H1 (cell line): ENCODE measurements around the gene NF1. TPM values are rescaled to one million over a fixed set of nuclear protein-coding genes. Genes with fewer than 3 reads are reported as not detected.
A peak's percentile ranks its signal among the peaks of the same experiment; 100 is the strongest.

Experiments
- CTCF ChIA-PET: fragments of 300-600 bp; sonication (Branson Sonifier 250); formaldehyde crosslinking; loops from one replicate; lab custom pipeline; 2021; ENCODE audit not compliant: partially characterized antibody; lab: Charles Lee
- POLR2A ChIA-PET: fragments of 300-600 bp; sonication (Branson Sonifier 250); formaldehyde crosslinking; loops from one replicate; lab custom pipeline; 2021; ENCODE audit warnings: inconsistent platforms; ENCODE audit not compliant: partially characterized antibody; lab: Charles Lee
- DNase-seq, 2 experiments: peaks; one replicate each; pipeline versions ENCODE4 v3.0.0 to v3.0.0-alpha.2; 2010 to 2022; ENCODE audit warnings: low spot score in 2 of 2, low read depth in 1 of 2, mixed read lengths in 1 of 2
- FAIRE-seq: peaks from 2 replicates; lab custom pipeline; 2011; peaks lifted over from hg19 to GRCh38; lab: Jason Lieb, UNC
- H2AFZ ChIP-seq: 2 replicates; pipeline ENCODE4 v1.8.1; 2012; ENCODE audit warnings: low read length, inconsistent platforms
- H2AK5ac ChIP-seq: 2 replicates; pipeline ENCODE4 v1.6.1; 2013; ENCODE audit warnings: low read depth, low read length
- H2BK120ac ChIP-seq: replicated peaks from 2 replicates; pipeline ENCODE3; 2013; ENCODE audit warnings: low read depth, low read length, inconsistent platforms
- H2BK12ac ChIP-seq: 2 replicates; pipeline ENCODE4 v1.6.1; 2013; ENCODE audit warnings: low read depth, low read length
- H2BK15ac ChIP-seq: 2 replicates; pipeline ENCODE4 v1.6.1; 2013; ENCODE audit warnings: low read length
- H2BK20ac ChIP-seq: 2 replicates; pipeline ENCODE4 v1.6.1; 2013; ENCODE audit warnings: low read length
- H2BK5ac ChIP-seq: 2 replicates; pipeline ENCODE4 v1.6.1; 2013; ENCODE audit warnings: low read depth, low read length
- H3K14ac ChIP-seq: 2 replicates; pipeline ENCODE4 v1.6.1; 2013; ENCODE audit warnings: inconsistent platforms; ENCODE audit not compliant: insufficient read length
- H3K18ac ChIP-seq: 2 replicates; pipeline ENCODE4 v1.6.1; 2013; ENCODE audit warnings: low read length; ENCODE audit errors: extremely low read depth
- H3K23ac ChIP-seq: 2 replicates; pipeline ENCODE4 v1.6.1; 2013; ENCODE audit warnings: inconsistent platforms; ENCODE audit not compliant: insufficient read length
- H3K23me2 ChIP-seq: 2 replicates; pipeline ENCODE4 v1.6.1; 2013; ENCODE audit warnings: low read depth, low read length
- H3K27ac ChIP-seq: 2 replicates; pipeline ENCODE4 v1.6.1; 2011; ENCODE audit warnings: low read depth, low read length, inconsistent platforms
- H3K27me3 ChIP-seq, 4 experiments: replicated peaks in 1 of 4; 1 replicate in 1 of 4; 2 replicates in 3 of 4; pipeline versions ENCODE4 v1.6.1 to v1.8.1; 2011 to 2013; ENCODE audit warnings: low read length in 3 of 4, mild to moderate bottlenecking in 3 of 4, inconsistent platforms in 2 of 4, mixed read lengths in 2 of 4, moderate library complexity in 1 of 4; ENCODE audit not compliant: control insufficient read depth in 3 of 4, insufficient read depth in 3 of 4; ENCODE audit errors: extremely low read depth in 1 of 4
- H3K36me3 ChIP-seq, 4 experiments: 2 replicates each; pipeline versions ENCODE4 v1.6.1 to v1.8.1; 2011 to 2013; ENCODE audit warnings: mild to moderate bottlenecking in 4 of 4, low read length in 3 of 4, moderate library complexity in 2 of 4, control low read depth in 1 of 4, inconsistent platforms in 1 of 4; ENCODE audit not compliant: insufficient read depth in 4 of 4, control insufficient read depth in 2 of 4
- H3K4ac ChIP-seq: replicated peaks from 2 replicates; pipeline ENCODE3; 2013; ENCODE audit warnings: low read length, low read depth, mixed read lengths, inconsistent platforms; ENCODE audit not compliant: insufficient read length
- H3K4me1 ChIP-seq, 4 experiments: replicated peaks in 1 of 4; 1 replicate in 1 of 4; 2 replicates in 3 of 4; pipeline versions ENCODE4 v1.6.1 to v1.8.1; 2011 to 2013; ENCODE audit warnings: low read length in 3 of 4, inconsistent platforms in 2 of 4, mixed read lengths in 1 of 4; ENCODE audit not compliant: insufficient read depth in 4 of 4, control insufficient read depth in 3 of 4
- H3K4me2 ChIP-seq, 2 experiments: 2 replicates each; pipeline versions ENCODE4 v1.6.1 to v1.8.1; 2011 to 2013; ENCODE audit warnings: low read depth in 2 of 2, low read length in 2 of 2, control low read depth in 1 of 2, inconsistent platforms in 1 of 2, mild to moderate bottlenecking in 1 of 2; ENCODE audit not compliant: insufficient read depth in 1 of 2
- H3K4me3 ChIP-seq, 4 experiments: fragments of 200-600, 300-600 bp in 1 of 4; sonication (generic), shearing (Covaris generic), sonication (Bioruptor Twin) in 1 of 4; 2 replicates each; pipeline versions ENCODE4 v1.5.1 to v1.8.1; 2011 to 2016; ENCODE audit warnings: low read length in 4 of 4, low read depth in 3 of 4, control low read depth in 2 of 4, inconsistent platforms in 2 of 4, mild to moderate bottlenecking in 2 of 4, mixed read lengths in 1 of 4, moderate library complexity in 1 of 4; ENCODE audit not compliant: insufficient read depth in 2 of 4; ENCODE audit errors: extremely low read depth in 1 of 4
- H3K56ac ChIP-seq: replicated peaks from 2 replicates; pipeline ENCODE3; 2013; ENCODE audit warnings: low read depth, mild to moderate bottlenecking, mixed read lengths, low read length, inconsistent platforms; ENCODE audit not compliant: insufficient read length
- H3K79me1 ChIP-seq: 2 replicates; pipeline ENCODE4 v1.6.1; 2013; ENCODE audit warnings: low read depth, low read length, control low read depth
- H3K79me2 ChIP-seq, 2 experiments: 2 replicates each; pipeline versions ENCODE4 v1.6.1 to v1.8.1; 2012 to 2013; ENCODE audit warnings: low read length in 2 of 2, mild to moderate bottlenecking in 2 of 2, inconsistent platforms in 1 of 2; ENCODE audit not compliant: insufficient read depth in 2 of 2, control insufficient read depth in 1 of 2
- H3K9ac ChIP-seq, 4 experiments: replicated peaks in 1 of 4; 1 replicate in 1 of 4; 2 replicates in 3 of 4; pipeline versions ENCODE4 v1.6.1 to v1.8.1; 2011 to 2013; ENCODE audit warnings: low read depth in 3 of 4, low read length in 3 of 4, control low read depth in 2 of 4, mild to moderate bottlenecking in 2 of 4, moderate library complexity in 2 of 4, inconsistent platforms in 1 of 4; ENCODE audit errors: extremely low read depth in 1 of 4
- H3K9me3 ChIP-seq, 2 experiments: 2 replicates each; pipeline versions ENCODE4 v1.6.1 to v1.8.1; 2012 to 2013; ENCODE audit warnings: mild to moderate bottlenecking in 2 of 2, moderate library complexity in 2 of 2, control low read depth in 1 of 2, inconsistent platforms in 1 of 2, low read depth in 1 of 2, low read length in 1 of 2, mixed read lengths in 1 of 2; ENCODE audit not compliant: insufficient read depth in 2 of 2
- H4K20me1 ChIP-seq, 2 experiments: replicated peaks in 1 of 2; 2 replicates each; pipeline versions ENCODE3 to v1.8.1; 2011 to 2013; ENCODE audit warnings: inconsistent platforms in 2 of 2, low read length in 2 of 2, mild to moderate bottlenecking in 1 of 2; ENCODE audit not compliant: insufficient read depth in 2 of 2, control insufficient read depth in 1 of 2
- H4K5ac ChIP-seq: 2 replicates; pipeline ENCODE4 v1.6.1; 2013; ENCODE audit warnings: low read length, low read depth, mixed read lengths, inconsistent platforms; ENCODE audit not compliant: insufficient read length
- H4K8ac ChIP-seq: 2 replicates; pipeline ENCODE4 v1.8.0; 2013; ENCODE audit warnings: mild to moderate bottlenecking, moderate library complexity, low read length, inconsistent platforms; ENCODE audit not compliant: insufficient read depth; ENCODE audit errors: extremely low read depth
- H4K91ac ChIP-seq: replicated peaks from 2 replicates; pipeline ENCODE3; 2013; ENCODE audit warnings: low read length, mixed read lengths, inconsistent platforms; ENCODE audit not compliant: insufficient read length
- BCL11A ChIP-seq, 2 experiments: IDR thresholded peaks; one replicate each; pipeline ENCODE4 v1.6.1; 2011; ENCODE audit warnings: low read depth in 2 of 2, low read length in 2 of 2, mild to moderate bottlenecking in 2 of 2
- CREB1 ChIP-seq: IDR thresholded peaks from 2 replicates; pipeline ENCODE4 v1.6.1; 2012; ENCODE audit warnings: inconsistent platforms
- FOSL1 ChIP-seq: IDR thresholded peaks from 2 replicates; pipeline ENCODE4 v1.6.1; 2011; ENCODE audit warnings: mild to moderate bottlenecking, low read depth, low read length, moderate library complexity; ENCODE audit not compliant: insufficient read depth
- RNF2 ChIP-seq: fragments of 200-900, 300-1000 bp; sonication (generic); IDR thresholded peaks from 2 replicates; pipeline ENCODE4 v1.7.1; 2016; ENCODE audit warnings: borderline replicate concordance, low read depth, mild to moderate bottlenecking, antibody characterized with exemption, low read length; ENCODE audit not compliant: poor library complexity, severe bottlenecking; ENCODE audit errors: missing control alignments
- RXRA ChIP-seq: IDR thresholded peaks from 2 replicates; pipeline ENCODE4 v1.6.1; 2011; ENCODE audit warnings: low read depth, mild to moderate bottlenecking, low read length, moderate library complexity; ENCODE audit not compliant: insufficient read depth
- SIX5 ChIP-seq: IDR thresholded peaks from 2 replicates; pipeline ENCODE4 v1.6.1; 2011; ENCODE audit warnings: mild to moderate bottlenecking, low read depth, low read length
- SUZ12 ChIP-seq: fragments of 200-600 bp; sonication (generic); IDR thresholded peaks from 2 replicates; pipeline ENCODE4 v1.6.1; 2012; ENCODE audit warnings: mild to moderate bottlenecking, inconsistent platforms, low read length, moderate library complexity, mixed read lengths
- TAF7 ChIP-seq: optimal IDR thresholded peaks from 2 replicates; pipeline ENCODE3; 2011; ENCODE audit warnings: low read depth, mild to moderate bottlenecking, inconsistent platforms, low read length, moderate library complexity, borderline replicate concordance
- ZNF274 ChIP-seq: IDR thresholded peaks from 2 replicates; pipeline ENCODE4 v1.7.0; 2012; ENCODE audit warnings: low read length, borderline replicate concordance; ENCODE audit errors: extremely low read depth
- WGBS, 2 experiments: shearing (Covaris generic) in 1 of 2; methylation state at CpG; one replicate each; pipeline versions ENCODE4 v1.1.6 to v1.1.7; 2013 to 2015; ENCODE audit warnings: low lambda C conversion rate in 2 of 2, mixed read lengths in 2 of 2, inconsistent platforms in 1 of 2, low coverage in 1 of 2, missing lambda C conversion rate in 1 of 2; ENCODE audit not compliant: insufficient replicate concordance in 2 of 2, insufficient coverage in 1 of 2, insufficient read length in 1 of 2; ENCODE audit errors: extremely low coverage in 1 of 2, missing lambda C conversion rate in 1 of 2; 5-methylcytosine and 5-hydroxymethylcytosine counted together
- polyA plus RNA-seq, 7 experiments: library from polyadenylated mRNA; depleted of rRNA in 3 of 7; stranded (reverse) in 5 of 7; unstranded in 2 of 7; fragments of >200 nt in 5 of 7; fragments of 200-250 nt in 2 of 7; gene quantifications; 1 replicate in 5 of 7; 2 replicates in 1 of 7; 4 replicates in 1 of 7; pipeline versions ENCODE4 v1.2.1 to v1.2.3, GENCODE V29; 2011 to 2013; ENCODE audit warnings: missing spikeins in 2 of 7, mixed read lengths in 2 of 7
- total RNA-seq: library from RNA; stranded (reverse); fragmentation: NEBNext Ultra II Directional; extraction: Animal tissue kit (Norgen Biotek cat#: 25700); gene quantifications from 2 replicates; pipeline ENCODE4 v1.2.1, GENCODE V29; 2021
- TF ChIP-seq, protein P1 (sequence below): IDR thresholded peaks from 2 replicates; pipeline ENCODE4 v1.6.1; 2012; ENCODE audit warnings: inconsistent platforms
- TF ChIP-seq, protein P2 (sequence below): IDR thresholded peaks from 2 replicates; pipeline ENCODE4 v1.6.1; 2012; ENCODE audit warnings: inconsistent platforms

Gene NF1
- total and polyA plus RNA-seq, 2 of the 8 experiments (the other 6 are each of a cell fraction or from before 2014, with no cell fraction given): 19.3 to 29.6 TPM

DNA sequence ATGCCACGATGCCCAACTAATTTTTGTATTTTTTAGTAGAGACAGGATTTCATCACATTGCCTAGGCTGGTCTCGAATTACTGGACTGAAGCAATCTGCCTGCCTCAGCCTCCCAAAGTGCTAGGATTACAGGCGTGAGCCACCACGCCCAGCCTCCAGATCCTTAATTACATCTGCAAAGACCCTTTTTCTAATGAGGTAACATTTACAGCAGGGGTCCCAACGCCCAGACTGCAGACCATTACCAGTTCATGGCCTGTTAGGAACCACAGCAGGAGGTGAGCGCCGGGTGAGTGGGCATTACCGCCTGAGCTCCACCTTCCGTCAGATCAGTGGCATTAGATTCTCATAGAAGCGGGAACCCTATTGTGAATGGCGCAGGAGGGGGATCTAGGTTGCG is 292.7 kb downstream of the NF1 start:
- H3K18ac ChIP-seq: no peak overlapping the region

More for the DNA sequence above, 292.7 kb downstream of the NF1 start:
- no peaks in the 10 kb centered on the region for H3K79me2 ChIP-seq
- H3K14ac ChIP-seq: no peak overlapping the region
- ChIA-PET POLR2A (interaction anchor here (1.3 to 1.4 kb wide), 2 partner anchors 10 to 101 kb away, joined by 3 read pairs; no protein-coding TSS in a partner anchor), CTCF (interaction anchor here (0.5 to 3.0 kb wide), 5 partner anchors 8 to 523 kb away, joined by 3 to 35 read pairs (median 18); no protein-coding TSS in a partner anchor)
- H4K5ac ChIP-seq: no peak overlapping the region
- H2AFZ ChIP-seq: no peak overlapping the region
- H3K9me3 ChIP-seq: no peaks in the 10 kb centered on the region
- H2BK120ac ChIP-seq: no peak overlapping the region
- DNase-seq (peak in 1 of 2 experiments; percentile 35), FAIRE-seq (no peak)
- no peak overlapping the region for H3K4ac ChIP-seq
- no peak overlapping the region for H3K23ac ChIP-seq
- no peak overlapping the region for H3K27ac ChIP-seq
- H4K20me1 ChIP-seq: no peaks in the 10 kb centered on the region
- H2AK5ac ChIP-seq: no peak overlapping the region
- 87% methylated on average over 12 of the region's 12 CpGs; no CpG with 5 or more reads in 1 of the 2 experiments for WGBS, 2 experiments
- H3K4me3 ChIP-seq: no peak overlapping the region
- H3K36me3 ChIP-seq: no peaks in the 10 kb centered on the region
- peaks cover 1 to 23% (median 17%) of the 10 kb centered on the region in 4 experiments for H3K27me3 ChIP-seq
- no peak overlapping the region for H2BK20ac ChIP-seq
- no peak overlapping the region for H4K91ac ChIP-seq
- H2BK5ac ChIP-seq: no peak overlapping the region
- peaks cover 0 to 13% (median 8%) of the 10 kb centered on the region in 4 experiments; a peak in 6 of 7 replicates for H3K4me1 ChIP-seq
- no peaks in the 10 kb centered on the region for H3K79me1 ChIP-seq
- TF ChIP-seq TAF7 (no peak), SUZ12 (no peak), RNF2 (no peak), CREB1 (no peak), BCL11A (IDR thresholded peaks at IDR 0.05; ENCODE audit: low read depth in 2 of 2, low read length in 2 of 2) (no peak), RXRA (no peak), FOSL1 (no peak), ZNF274 (no peak), SIX5 (no peak)
- TF ChIP-seq, protein P1, sequence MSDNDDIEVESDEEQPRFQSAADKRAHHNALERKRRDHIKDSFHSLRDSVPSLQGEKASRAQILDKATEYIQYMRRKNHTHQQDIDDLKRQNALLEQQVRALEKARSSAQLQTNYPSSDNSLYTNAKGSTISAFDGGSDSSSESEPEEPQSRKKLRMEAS: no peak
- TF ChIP-seq, protein P2, sequence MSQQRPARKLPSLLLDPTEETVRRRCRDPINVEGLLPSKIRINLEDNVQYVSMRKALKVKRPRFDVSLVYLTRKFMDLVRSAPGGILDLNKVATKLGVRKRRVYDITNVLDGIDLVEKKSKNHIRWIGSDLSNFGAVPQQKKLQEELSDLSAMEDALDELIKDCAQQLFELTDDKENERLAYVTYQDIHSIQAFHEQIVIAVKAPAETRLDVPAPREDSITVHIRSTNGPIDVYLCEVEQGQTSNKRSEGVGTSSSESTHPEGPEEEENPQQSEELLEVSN: no peak
- H3K23me2 ChIP-seq: peaks cover 7% of the 10 kb centered on the region; the same call in 1 of the 2 replicates
- H2BK12ac ChIP-seq: no peak overlapping the region
- no peak overlapping the region for H4K8ac ChIP-seq
- H3K9ac ChIP-seq: no peak overlapping the region
- H3K4me2 ChIP-seq: no peak overlapping the region
- no peak overlapping the region for H3K56ac ChIP-seq
- no peak overlapping the region for H2BK15ac ChIP-seq
